GM11168 (cell line): ENCODE measurements around the gene COPS7B.

ENCODE experiments used
- in situ Hi-C: fragments of 300-500 bp; cut with MboI; formaldehyde crosslinking; loops from one replicate; pipeline ENCODE4 v1.12.0; 2022; ENCODE audit warnings: low sequenced_read_pairs; ENCODE audit not compliant: unreplicated experiment

Gene COPS7B

GRCh38 chr2:231785413-231785812 is 832 bp upstream of the COPS7B start:
- in situ Hi-C loops = no loop called here

GRCh38 chr2:231785822-231786176 is 446 bp upstream of the COPS7B start:
- in situ Hi-C loops = no loop called here

GRCh38 chr2:231786917-231787292 is 660 bp downstream of the COPS7B start:
- in situ Hi-C loops = no loop called here

- in situ Hi-C loops = no loop called here
These were observed 4.9 kb downstream of the COPS7B start for GRCh38 chr2:231791107-231791506.

GRCh38 chr2:231794383-231794782 is 8.1 kb downstream of the COPS7B start:
- in situ Hi-C loops = no loop called here

- in situ Hi-C loops = no loop called here
These were observed 9.5 kb downstream of the COPS7B start for GRCh38 chr2:231795525-231796327.

GRCh38 chr2:231800493-231801091 is 14.3 kb downstream of the COPS7B start:
- in situ Hi-C loops = no loop called here

- in situ Hi-C loops = no loop called here
These were observed 17.4 kb downstream of the COPS7B start for GRCh38 chr2:231803501-231804138.

GRCh38 chr2:231807020-231807419 is 20.8 kb downstream of the COPS7B start:
- in situ Hi-C loops = no loop called here

GRCh38 chr2:231810905-231811304 is 24.7 kb downstream of the COPS7B start:
- in situ Hi-C loops = no loop called here

- in situ Hi-C loops = no loop called here
These were observed 30.2 kb downstream of the COPS7B start for GRCh38 chr2:231816327-231817026.

- in situ Hi-C loops = no loop called here
These were observed 33.3 kb downstream of the COPS7B start for GRCh38 chr2:231819447-231820042.

- in situ Hi-C loops = no loop called here
These were observed 34.6 kb downstream of the COPS7B start for GRCh38 chr2:231820786-231821303.

- in situ Hi-C loops = no loop called here
These were observed 35.7 kb downstream of the COPS7B start for GRCh38 chr2:231821908-231822307.

- in situ Hi-C loops = no loop called here
These were observed 66.9 kb downstream of the COPS7B start for GRCh38 chr2:231853105-231853504.

GRCh38 chr2:231854616-231855125 is 68.4 kb downstream of the COPS7B start:
- in situ Hi-C loops = no loop called here

- in situ Hi-C loops = no loop called here
These were observed 70.7 kb downstream of the COPS7B start for GRCh38 chr2:231856959-231857358.
